H1 (cell line): Measurements from ENCODE around the gene ENPP7. TPM values are rescaled to one million over a fixed set of nuclear protein-coding genes. Genes with fewer than 3 reads are reported as not detected.

Source experiments
- CTCF ChIA-PET: fragments of 300-600 bp; sonication (Branson Sonifier 250); formaldehyde crosslinking; loops from one replicate; lab custom pipeline; 2021; ENCODE audit not compliant: partially characterized antibody; lab: Charles Lee
- POLR2A ChIA-PET: fragments of 300-600 bp; sonication (Branson Sonifier 250); formaldehyde crosslinking; loops from one replicate; lab custom pipeline; 2021; ENCODE audit warnings: inconsistent platforms; ENCODE audit not compliant: partially characterized antibody; lab: Charles Lee
- DNase-seq, 2 experiments: peaks; one replicate each; pipeline versions ENCODE4 v3.0.0 to v3.0.0-alpha.2; 2010 to 2022; ENCODE audit warnings: low spot score in 2 of 2, low read depth in 1 of 2, mixed read lengths in 1 of 2
- FAIRE-seq: peaks from 2 replicates; lab custom pipeline; 2011; peaks lifted over from hg19 to GRCh38; lab: Jason Lieb, UNC
- H2AFZ ChIP-seq: 2 replicates; pipeline ENCODE4 v1.8.1; 2012; ENCODE audit warnings: low read length, inconsistent platforms
- H2AK5ac ChIP-seq: 2 replicates; pipeline ENCODE4 v1.6.1; 2013; ENCODE audit warnings: low read depth, low read length
- H2BK120ac ChIP-seq: replicated peaks from 2 replicates; pipeline ENCODE3; 2013; ENCODE audit warnings: low read depth, low read length, inconsistent platforms
- H2BK12ac ChIP-seq: 2 replicates; pipeline ENCODE4 v1.6.1; 2013; ENCODE audit warnings: low read depth, low read length
- H2BK15ac ChIP-seq: 2 replicates; pipeline ENCODE4 v1.6.1; 2013; ENCODE audit warnings: low read length
- H2BK20ac ChIP-seq: 2 replicates; pipeline ENCODE4 v1.6.1; 2013; ENCODE audit warnings: low read length
- H2BK5ac ChIP-seq: 2 replicates; pipeline ENCODE4 v1.6.1; 2013; ENCODE audit warnings: low read depth, low read length
- H3K14ac ChIP-seq: 2 replicates; pipeline ENCODE4 v1.6.1; 2013; ENCODE audit warnings: inconsistent platforms; ENCODE audit not compliant: insufficient read length
- H3K18ac ChIP-seq: 2 replicates; pipeline ENCODE4 v1.6.1; 2013; ENCODE audit warnings: low read length; ENCODE audit errors: extremely low read depth
- H3K23ac ChIP-seq: 2 replicates; pipeline ENCODE4 v1.6.1; 2013; ENCODE audit warnings: inconsistent platforms; ENCODE audit not compliant: insufficient read length
- H3K23me2 ChIP-seq: 2 replicates; pipeline ENCODE4 v1.6.1; 2013; ENCODE audit warnings: low read depth, low read length
- H3K27ac ChIP-seq: 2 replicates; pipeline ENCODE4 v1.6.1; 2011; ENCODE audit warnings: low read depth, low read length, inconsistent platforms
- H3K27me3 ChIP-seq, 4 experiments: replicated peaks in 1 of 4; 1 replicate in 1 of 4; 2 replicates in 3 of 4; pipeline versions ENCODE4 v1.6.1 to v1.8.1; 2011 to 2013; ENCODE audit warnings: low read length in 3 of 4, mild to moderate bottlenecking in 3 of 4, inconsistent platforms in 2 of 4, mixed read lengths in 2 of 4, moderate library complexity in 1 of 4; ENCODE audit not compliant: control insufficient read depth in 3 of 4, insufficient read depth in 3 of 4; ENCODE audit errors: extremely low read depth in 1 of 4
- H3K36me3 ChIP-seq, 4 experiments: 2 replicates each; pipeline versions ENCODE4 v1.6.1 to v1.8.1; 2011 to 2013; ENCODE audit warnings: mild to moderate bottlenecking in 4 of 4, low read length in 3 of 4, moderate library complexity in 2 of 4, control low read depth in 1 of 4, inconsistent platforms in 1 of 4; ENCODE audit not compliant: insufficient read depth in 4 of 4, control insufficient read depth in 2 of 4
- H3K4ac ChIP-seq: replicated peaks from 2 replicates; pipeline ENCODE3; 2013; ENCODE audit warnings: low read length, low read depth, mixed read lengths, inconsistent platforms; ENCODE audit not compliant: insufficient read length
- H3K4me1 ChIP-seq, 4 experiments: replicated peaks in 1 of 4; 1 replicate in 1 of 4; 2 replicates in 3 of 4; pipeline versions ENCODE4 v1.6.1 to v1.8.1; 2011 to 2013; ENCODE audit warnings: low read length in 3 of 4, inconsistent platforms in 2 of 4, mixed read lengths in 1 of 4; ENCODE audit not compliant: insufficient read depth in 4 of 4, control insufficient read depth in 3 of 4
- H3K4me2 ChIP-seq, 2 experiments: 2 replicates each; pipeline versions ENCODE4 v1.6.1 to v1.8.1; 2011 to 2013; ENCODE audit warnings: low read depth in 2 of 2, low read length in 2 of 2, control low read depth in 1 of 2, inconsistent platforms in 1 of 2, mild to moderate bottlenecking in 1 of 2; ENCODE audit not compliant: insufficient read depth in 1 of 2
- H3K4me3 ChIP-seq, 4 experiments: fragments of 200-600, 300-600 bp in 1 of 4; sonication (generic), shearing (Covaris generic), sonication (Bioruptor Twin) in 1 of 4; 2 replicates each; pipeline versions ENCODE4 v1.5.1 to v1.8.1; 2011 to 2016; ENCODE audit warnings: low read length in 4 of 4, low read depth in 3 of 4, control low read depth in 2 of 4, inconsistent platforms in 2 of 4, mild to moderate bottlenecking in 2 of 4, mixed read lengths in 1 of 4, moderate library complexity in 1 of 4; ENCODE audit not compliant: insufficient read depth in 2 of 4; ENCODE audit errors: extremely low read depth in 1 of 4
- H3K56ac ChIP-seq: replicated peaks from 2 replicates; pipeline ENCODE3; 2013; ENCODE audit warnings: low read depth, mild to moderate bottlenecking, mixed read lengths, low read length, inconsistent platforms; ENCODE audit not compliant: insufficient read length
- H3K79me1 ChIP-seq: 2 replicates; pipeline ENCODE4 v1.6.1; 2013; ENCODE audit warnings: low read depth, low read length, control low read depth
- H3K79me2 ChIP-seq, 2 experiments: 2 replicates each; pipeline versions ENCODE4 v1.6.1 to v1.8.1; 2012 to 2013; ENCODE audit warnings: low read length in 2 of 2, mild to moderate bottlenecking in 2 of 2, inconsistent platforms in 1 of 2; ENCODE audit not compliant: insufficient read depth in 2 of 2, control insufficient read depth in 1 of 2
- H3K9ac ChIP-seq, 4 experiments: replicated peaks in 1 of 4; 1 replicate in 1 of 4; 2 replicates in 3 of 4; pipeline versions ENCODE4 v1.6.1 to v1.8.1; 2011 to 2013; ENCODE audit warnings: low read depth in 3 of 4, low read length in 3 of 4, control low read depth in 2 of 4, mild to moderate bottlenecking in 2 of 4, moderate library complexity in 2 of 4, inconsistent platforms in 1 of 4; ENCODE audit errors: extremely low read depth in 1 of 4
- H3K9me3 ChIP-seq, 2 experiments: 2 replicates each; pipeline versions ENCODE4 v1.6.1 to v1.8.1; 2012 to 2013; ENCODE audit warnings: mild to moderate bottlenecking in 2 of 2, moderate library complexity in 2 of 2, control low read depth in 1 of 2, inconsistent platforms in 1 of 2, low read depth in 1 of 2, low read length in 1 of 2, mixed read lengths in 1 of 2; ENCODE audit not compliant: insufficient read depth in 2 of 2
- H4K20me1 ChIP-seq, 2 experiments: replicated peaks in 1 of 2; 2 replicates each; pipeline versions ENCODE3 to v1.8.1; 2011 to 2013; ENCODE audit warnings: inconsistent platforms in 2 of 2, low read length in 2 of 2, mild to moderate bottlenecking in 1 of 2; ENCODE audit not compliant: insufficient read depth in 2 of 2, control insufficient read depth in 1 of 2
- H4K5ac ChIP-seq: 2 replicates; pipeline ENCODE4 v1.6.1; 2013; ENCODE audit warnings: low read length, low read depth, mixed read lengths, inconsistent platforms; ENCODE audit not compliant: insufficient read length
- H4K8ac ChIP-seq: 2 replicates; pipeline ENCODE4 v1.8.0; 2013; ENCODE audit warnings: mild to moderate bottlenecking, moderate library complexity, low read length, inconsistent platforms; ENCODE audit not compliant: insufficient read depth; ENCODE audit errors: extremely low read depth
- H4K91ac ChIP-seq: replicated peaks from 2 replicates; pipeline ENCODE3; 2013; ENCODE audit warnings: low read length, mixed read lengths, inconsistent platforms; ENCODE audit not compliant: insufficient read length
- E2F6 ChIP-seq: IDR thresholded peaks from 2 replicates; pipeline ENCODE4 v1.6.1; 2012; ENCODE audit warnings: inconsistent platforms
- KDM5A ChIP-seq: fragments of 200-600 bp; IDR thresholded peaks from 2 replicates; pipeline ENCODE4 v1.7.1; 2012; ENCODE audit warnings: mild to moderate bottlenecking, low read length, inconsistent platforms, mixed read lengths
- MAFK ChIP-seq: IDR thresholded peaks from 2 replicates; pipeline ENCODE4 v1.6.1; 2012; ENCODE audit warnings: low read depth, mild to moderate bottlenecking, improper control_type of control experiment, low read length
- RFX5 ChIP-seq: IDR thresholded peaks from 2 replicates; pipeline ENCODE4 v1.6.1; 2011; ENCODE audit warnings: low read depth, low read length, improper control_type of control experiment, borderline replicate concordance
- SAP30 ChIP-seq: fragments of 300-600 bp; sonication (generic); IDR thresholded peaks from 2 replicates; pipeline ENCODE4 v1.7.1; 2012; ENCODE audit warnings: low read length, moderate library complexity, mild to moderate bottlenecking, inconsistent platforms; ENCODE audit not compliant: insufficient read depth, insufficient replicate concordance
- SIN3A ChIP-seq, 2 experiments: IDR thresholded peaks in 1 of 2; conservative IDR thresholded peaks in 1 of 2; 2 replicates each; pipeline ENCODE4 v1.6.1; 2011 to 2012; ENCODE audit warnings: low read length in 2 of 2, improper control_type of control experiment in 1 of 2, low read depth in 1 of 2, mild to moderate bottlenecking in 1 of 2
- TCF12 ChIP-seq: IDR thresholded peaks from 2 replicates; pipeline ENCODE4 v1.6.1; 2011; ENCODE audit warnings: low read depth, mild to moderate bottlenecking, low read length
- TEAD4 ChIP-seq: IDR thresholded peaks from 2 replicates; pipeline ENCODE4 v1.6.1; 2012; ENCODE audit warnings: low read depth, low read length, inconsistent platforms, mixed read lengths
- WGBS, 2 experiments: shearing (Covaris generic) in 1 of 2; methylation state at CpG; one replicate each; pipeline versions ENCODE4 v1.1.6 to v1.1.7; 2013 to 2015; ENCODE audit warnings: low lambda C conversion rate in 2 of 2, mixed read lengths in 2 of 2, inconsistent platforms in 1 of 2, low coverage in 1 of 2, missing lambda C conversion rate in 1 of 2; ENCODE audit not compliant: insufficient replicate concordance in 2 of 2, insufficient coverage in 1 of 2, insufficient read length in 1 of 2; ENCODE audit errors: extremely low coverage in 1 of 2, missing lambda C conversion rate in 1 of 2; 5-methylcytosine and 5-hydroxymethylcytosine counted together
- polyA plus RNA-seq, 7 experiments: library from polyadenylated mRNA; depleted of rRNA in 3 of 7; stranded (reverse) in 5 of 7; unstranded in 2 of 7; fragments of >200 nt in 5 of 7; fragments of 200-250 nt in 2 of 7; gene quantifications; 1 replicate in 5 of 7; 2 replicates in 1 of 7; 4 replicates in 1 of 7; pipeline versions ENCODE4 v1.2.1 to v1.2.3, GENCODE V29; 2011 to 2013; ENCODE audit warnings: missing spikeins in 2 of 7, mixed read lengths in 2 of 7
- total RNA-seq: library from RNA; stranded (reverse); fragmentation: NEBNext Ultra II Directional; extraction: Animal tissue kit (Norgen Biotek cat#: 25700); gene quantifications from 2 replicates; pipeline ENCODE4 v1.2.1, GENCODE V29; 2021
- TF ChIP-seq, protein P1 (sequence below): IDR thresholded peaks from 2 replicates; pipeline ENCODE4 v1.6.1; 2011; ENCODE audit warnings: low read depth, mild to moderate bottlenecking, low read length; ENCODE audit not compliant: insufficient read depth

The ENPP7 gene
- total and polyA plus RNA-seq, 2 of the 8 experiments (the other 6 are each of a cell fraction or from before 2014, with no cell fraction given): not detected

DNA sequence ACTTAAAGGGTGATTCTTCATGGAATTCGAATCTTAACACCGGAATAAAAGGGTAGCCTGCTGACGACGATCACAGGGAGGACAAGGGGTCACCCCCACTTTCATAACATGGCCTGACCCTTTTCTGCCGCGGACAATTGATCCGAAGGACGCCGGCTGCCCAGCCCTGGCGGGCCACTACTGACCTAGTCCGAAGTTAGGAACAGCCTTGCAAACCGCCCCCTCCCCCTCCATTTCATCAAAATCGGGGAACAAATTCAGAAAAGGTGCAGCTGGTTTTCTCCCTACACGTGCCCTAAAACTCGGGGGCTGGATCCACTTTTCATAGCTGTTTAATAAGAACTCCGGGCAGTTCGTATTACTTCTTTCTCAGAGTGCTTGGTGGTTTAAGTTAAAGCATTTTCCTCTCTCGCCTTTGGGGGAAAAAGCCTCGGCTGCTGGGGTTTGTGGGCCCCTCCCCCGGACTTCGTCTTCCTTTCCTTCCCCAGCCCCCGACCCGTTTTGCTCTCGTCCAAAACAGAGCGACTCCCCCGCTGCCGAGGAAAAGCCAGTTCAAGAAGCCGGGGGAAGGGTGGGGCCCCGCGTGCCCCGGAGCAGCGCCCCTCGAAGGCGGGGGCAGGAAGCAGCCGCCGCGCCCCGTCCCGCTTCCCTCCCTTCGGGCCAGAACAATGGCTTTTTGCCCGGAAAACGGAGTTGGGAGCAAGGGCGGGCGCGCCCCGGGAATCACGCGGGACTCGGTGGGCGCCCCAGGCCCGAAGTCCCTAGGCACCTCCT is 46.6 kb downstream of the ENPP7 start:
- H3K56ac ChIP-seq: peak overlapping the region; percentile 5
- FAIRE-seq: no peak
- TF ChIP-seq SAP30 (no peak), RFX5 (no peak), TCF12 (0 out of 2 replicates have a peak, but pooled peaks have one; percentile 36), TEAD4 (no peak), KDM5A (no peak), MAFK (no peak), SIN3A (conservative IDR thresholded peaks at IDR 0.05 in 1 of 2, IDR thresholded peaks at IDR 0.05 in 1 of 2; ENCODE audit: low read depth in 1 of 2, low read length in 2 of 2) (no peak), E2F6 (peak; percentile 72)
- TF ChIP-seq, protein P1, sequence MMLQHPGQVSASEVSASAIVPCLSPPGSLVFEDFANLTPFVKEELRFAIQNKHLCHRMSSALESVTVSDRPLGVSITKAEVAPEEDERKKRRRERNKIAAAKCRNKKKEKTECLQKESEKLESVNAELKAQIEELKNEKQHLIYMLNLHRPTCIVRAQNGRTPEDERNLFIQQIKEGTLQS: no peak

More for the DNA sequence above, 46.6 kb downstream of the ENPP7 start:
- peak overlapping the region; percentile 90 for H4K8ac ChIP-seq
- H4K91ac ChIP-seq: no peak overlapping the region
- peaks cover 15 to 30% (median 22%) of the 10 kb centered on the region in 4 experiments; a peak in 7 of 8 replicates for H3K36me3 ChIP-seq
- peaks cover 0 to 26% of the 10 kb centered on the region in 2 experiments; a peak in 2 of 4 replicates for H3K79me2 ChIP-seq
- H2AK5ac ChIP-seq: no peak overlapping the region
- H3K4ac ChIP-seq: peak overlapping the region; percentile 17
- peak overlapping the region; percentile 24 for H2BK120ac ChIP-seq
- H2BK5ac ChIP-seq: peak overlapping the region; percentile 68; the same call in 1 of the 2 replicates
- CTCF ChIA-PET: interaction anchor here (0.7 to 5.9 kb wide), 11 partner anchors 9 to 193 kb away, joined by 3 to 90 read pairs (median 4); partner anchors contain the start of gene CBX4
- peaks cover 4 to 19% (median 15%) of the 10 kb centered on the region in 4 experiments for H3K4me1 ChIP-seq
- POLR2A ChIA-PET: interaction anchor here (0.6 to 5.2 kb wide), 16 partner anchors 9 to 217 kb away, joined by 3 to 77 read pairs (median 3); partner anchors contain the start of genes CBX4 and CBX8
- peak overlapping the region; percentile 3; the same call in 1 of the 2 replicates for H2BK12ac ChIP-seq
- no peak overlapping the region for H2AFZ ChIP-seq
- WGBS, 2 experiments: 3% methylated on average over 24 of the region's 51 CpGs; no CpG with 5 or more reads in 1 of the 2 experiments
- no peaks in the 10 kb centered on the region for H3K9me3 ChIP-seq
- no peak overlapping the region for H2BK15ac ChIP-seq
- H4K20me1 ChIP-seq: peaks cover 18 to 25% of the 10 kb centered on the region in 2 experiments
- H3K23me2 ChIP-seq: peaks cover 10% of the 10 kb centered on the region
- H3K14ac ChIP-seq: no peak overlapping the region
- peaks cover 23% of the 10 kb centered on the region for H3K79me1 ChIP-seq
- H4K5ac ChIP-seq: peak overlapping the region; percentile 12
- peak in 1 of 2 experiments; percentile 87 for DNase-seq
- peak overlapping the region; percentile 74 for H3K27ac ChIP-seq
- H3K18ac ChIP-seq: peak overlapping the region; percentile 98
- H3K4me2 ChIP-seq: peak overlapping the region; percentile 82 to 97
- no peak overlapping the region for H2BK20ac ChIP-seq
- H3K9ac ChIP-seq: peak overlapping the region in 3 of 4 experiments; percentile 48 to 58 (median 53); a peak in 6 of 7 replicates
- peak overlapping the region; percentile 38 to 71 (median 51) for H3K4me3 ChIP-seq
- no peaks in the 10 kb centered on the region; a peak in 2 of 7 replicates for H3K27me3 ChIP-seq
- H3K23ac ChIP-seq: no peak overlapping the region
